PC-9 (cell line): ENCODE measurements around the gene RBM33. TPM values are rescaled to one million over a fixed set of nuclear protein-coding genes. Genes with fewer than 3 reads are reported as not detected.

ENCODE experiments used
- BruUV-seq: library from RNA; stranded (reverse); fragments of 400-500 nt; replicated peaks from 2 replicates; lab custom pipeline; 2021; lab: Mats Ljungman, UMichigan
- CTCF ChIA-PET: fragments of 300-600 bp; sonication (Branson Sonifier 250); formaldehyde crosslinking; loops from one replicate; lab custom pipeline; 2022; ENCODE audit warnings: antibody characterized with exemption; lab: Charles Lee
- POLR2A ChIA-PET: fragments of 300-600 bp; sonication (Branson Sonifier 250); formaldehyde crosslinking; loops from one replicate; lab custom pipeline; 2022; ENCODE audit warnings: antibody characterized with exemption; ENCODE audit not compliant: unreplicated experiment; lab: Charles Lee
- DNase-seq, 2 experiments: peaks; one replicate each; pipeline versions ENCODE4 v3.0.0 to v3.0.0-alpha.2; 2015 to 2022; ENCODE audit warnings: mixed read lengths in 1 of 2
- H2AFZ ChIP-seq: fragments of 200-600 bp; sonication (generic); 2 replicates; pipeline ENCODE4 v1.8.1; 2017; ENCODE audit warnings: antibody characterized with exemption
- H3F3A ChIP-seq: fragments of 200-600 bp; sonication (generic); 2 replicates; pipeline ENCODE4 v1.8.1; 2017; ENCODE audit warnings: antibody characterized with exemption, mild to moderate bottlenecking, low read depth; ENCODE audit not compliant: insufficient read depth
- H3K27ac ChIP-seq: fragments of 200-600 bp; sonication (generic); 2 replicates; pipeline ENCODE4 v1.6.1; 2016; ENCODE audit warnings: mixed run types
- H3K27me3 ChIP-seq: fragments of 200-600 bp; sonication (generic); 2 replicates; pipeline ENCODE4 v1.6.1; 2016; ENCODE audit warnings: low read depth, mixed run types; ENCODE audit not compliant: insufficient read depth
- H3K36me3 ChIP-seq: fragments of 200-600 bp; sonication (generic); 2 replicates; pipeline ENCODE4 v1.6.1; 2016; ENCODE audit warnings: low read depth, mixed run types
- H3K4me1 ChIP-seq: fragments of 200-600 bp; sonication (generic); replicated peaks from 2 replicates; pipeline ENCODE4 v1.6.1; 2016; ENCODE audit warnings: mixed run types; ENCODE audit not compliant: insufficient read depth
- H3K4me2 ChIP-seq: fragments of 200-600 bp; sonication (generic); 2 replicates; pipeline ENCODE4 v1.6.1; 2017; ENCODE audit warnings: mixed run types
- H3K4me3 ChIP-seq: fragments of 200-600 bp; sonication (generic); 2 replicates; pipeline ENCODE4 v1.6.1; 2016; ENCODE audit warnings: mixed run types
- H3K79me2 ChIP-seq: fragments of 200-600 bp; sonication (generic); 2 replicates; pipeline ENCODE4 v1.6.1; 2017; ENCODE audit warnings: low read depth, mixed run types
- H3K9me2 ChIP-seq: fragments of 200-600 bp; sonication (generic); 2 replicates; pipeline ENCODE4 v1.8.1; 2017; ENCODE audit warnings: mild to moderate bottlenecking; ENCODE audit not compliant: insufficient read depth
- H3K9me3 ChIP-seq: fragments of 200-600 bp; sonication (generic); 2 replicates; pipeline ENCODE4 v1.8.1; 2016; ENCODE audit warnings: low read depth; ENCODE audit not compliant: insufficient read depth
- H4K20me1 ChIP-seq: fragments of 200-600 bp; sonication (generic); 2 replicates; pipeline ENCODE4 v1.8.1; 2017; ENCODE audit not compliant: insufficient read depth
- EZH2 ChIP-seq: fragments of 200-600 bp; sonication (generic); IDR thresholded peaks from 2 replicates; pipeline ENCODE4 v1.8.0; 2017; ENCODE audit warnings: antibody characterized with exemption, low read depth
- intact Hi-C: fragments of 100-400 bp; cut with micrococcal nuclease; formaldehyde crosslinking; loops from one replicate; pipeline ENCODE4 v1.10.0; 2022; ENCODE audit not compliant: unreplicated experiment
- total RNA-seq: library from RNA; stranded (reverse); gene quantifications from 2 replicates; pipeline ENCODE4 v1.2.3, GENCODE V29; 2021
- TF ChIP-seq, protein P1 (sequence below): fragments of 200-600 bp; sonication (generic); conservative IDR thresholded peaks from 2 replicates; pipeline ENCODE4 v1.6.1; 2017; ENCODE audit warnings: mixed run types, antibody characterized with exemption, mild to moderate bottlenecking, moderate library complexity

Gene RBM33
- total RNA-seq, 1 experiment from 2014 or later = 85.7 TPM

- H3K4me2 ChIP-seq = no peak overlapping the region
- no peak for DNase-seq
- no peak overlapping the region for H3K4me3 ChIP-seq
- H3K9me3 ChIP-seq = no peaks in the 10 kb centered on the region
- H3K27ac ChIP-seq = no peak overlapping the region
- no peaks in the 10 kb centered on the region for H3K4me1 ChIP-seq
- H3K9me2 ChIP-seq = no peaks in the 10 kb centered on the region
- H3K27me3 ChIP-seq = no peaks in the 10 kb centered on the region
- H3F3A ChIP-seq = no peaks in the 10 kb centered on the region
- H3K79me2 ChIP-seq = 0 out of 2 replicates have a peak, but pooled peaks cover 14% of the 10 kb centered on the region
- H3K36me3 ChIP-seq = peaks cover 38% of the 10 kb centered on the region
- peaks cover 68% of the 10 kb centered on the region for H4K20me1 ChIP-seq
- ChIA-PET POLR2A (no interaction called here), CTCF (no interaction called here)
- H2AFZ ChIP-seq = no peak overlapping the region
- intact Hi-C loops = no loop called here
- BruUV-seq = no TSS peak
- TF ChIP-seq, protein P1, sequence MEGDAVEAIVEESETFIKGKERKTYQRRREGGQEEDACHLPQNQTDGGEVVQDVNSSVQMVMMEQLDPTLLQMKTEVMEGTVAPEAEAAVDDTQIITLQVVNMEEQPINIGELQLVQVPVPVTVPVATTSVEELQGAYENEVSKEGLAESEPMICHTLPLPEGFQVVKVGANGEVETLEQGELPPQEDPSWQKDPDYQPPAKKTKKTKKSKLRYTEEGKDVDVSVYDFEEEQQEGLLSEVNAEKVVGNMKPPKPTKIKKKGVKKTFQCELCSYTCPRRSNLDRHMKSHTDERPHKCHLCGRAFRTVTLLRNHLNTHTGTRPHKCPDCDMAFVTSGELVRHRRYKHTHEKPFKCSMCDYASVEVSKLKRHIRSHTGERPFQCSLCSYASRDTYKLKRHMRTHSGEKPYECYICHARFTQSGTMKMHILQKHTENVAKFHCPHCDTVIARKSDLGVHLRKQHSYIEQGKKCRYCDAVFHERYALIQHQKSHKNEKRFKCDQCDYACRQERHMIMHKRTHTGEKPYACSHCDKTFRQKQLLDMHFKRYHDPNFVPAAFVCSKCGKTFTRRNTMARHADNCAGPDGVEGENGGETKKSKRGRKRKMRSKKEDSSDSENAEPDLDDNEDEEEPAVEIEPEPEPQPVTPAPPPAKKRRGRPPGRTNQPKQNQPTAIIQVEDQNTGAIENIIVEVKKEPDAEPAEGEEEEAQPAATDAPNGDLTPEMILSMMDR = no peak
- no peak for TF ChIP-seq EZH2
These were observed 68.9 kb downstream of the RBM33 start for GRCh38 chr7:155713384-155713783.

- no TSS peak for BruUV-seq
These were observed 70.2 kb downstream of the RBM33 start for GRCh38 chr7:155714702-155715101.

DNA sequence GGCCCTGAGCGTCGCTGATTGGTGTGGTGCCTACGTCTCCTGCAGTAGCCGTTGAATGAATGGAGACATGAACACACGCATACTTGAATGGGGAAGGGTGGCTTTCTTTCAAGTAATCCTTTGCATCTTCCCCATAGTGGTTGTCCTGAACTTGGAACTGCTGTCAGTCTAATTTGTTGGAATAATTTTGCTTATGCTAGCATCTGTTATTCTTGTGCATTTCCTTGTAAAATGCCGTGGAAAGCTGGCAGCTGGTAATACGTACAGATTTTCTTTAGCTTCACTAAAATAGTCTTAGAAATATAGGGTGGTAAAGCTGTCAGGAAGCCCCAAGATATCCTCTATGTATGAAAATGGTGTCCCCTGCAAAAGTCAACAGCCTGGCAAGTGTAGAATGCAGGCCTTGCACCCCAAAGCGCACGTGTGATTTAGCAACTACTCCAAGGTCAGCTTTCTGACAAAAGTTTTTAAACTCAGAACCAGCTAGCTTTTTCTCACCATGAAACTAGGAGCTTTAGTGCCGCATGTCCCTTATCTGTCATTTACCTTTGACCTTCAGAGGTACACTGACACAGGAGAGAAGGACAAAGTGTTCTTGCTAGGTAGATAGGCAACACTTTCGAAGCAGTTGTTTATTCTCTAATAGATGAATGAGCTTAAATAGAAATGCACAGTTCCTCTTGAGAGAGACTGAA is 70.8 kb downstream of the RBM33 start:
- no peak for TF ChIP-seq EZH2
- TF ChIP-seq, protein P1 = no peak
- Histone ChIP-seq H2AFZ (no peak overlapping the region), H3K9me3 (no peaks in the 10 kb centered on the region), H3K27ac (no peak overlapping the region), H3K4me2 (no peak overlapping the region), H3F3A (0 out of 2 replicates have a peak, but pooled peaks cover 4% of the 10 kb centered on the region), H3K4me1 (no peaks in the 10 kb centered on the region), H4K20me1 (peaks cover 61% of the 10 kb centered on the region), H3K9me2 (no peaks in the 10 kb centered on the region), H3K79me2 (0 out of 2 replicates have a peak, but pooled peaks cover 14% of the 10 kb centered on the region), H3K36me3 (peaks cover 29% of the 10 kb centered on the region), H3K4me3 (no peak overlapping the region), H3K27me3 (no peaks in the 10 kb centered on the region)
- CTCF ChIA-PET = interaction anchor here (0.7 kb wide), 1 partner anchor 116 kb away, joined by 3 read pairs; no protein-coding TSS in a partner anchor
- intact Hi-C loops = loop anchor here (5.0 kb wide), 1 partner anchor 1512 kb away; no protein-coding TSS in a partner anchor
- no peak for DNase-seq
- BruUV-seq = no TSS peak
- POLR2A ChIA-PET = interaction anchor here (0.6 kb wide), 1 partner anchor 64 kb away, joined by 19 read pairs; no protein-coding TSS in a partner anchor

More at GRCh38 chr7:155714702-155715101, 70.2 kb downstream of the RBM33 start:
- Histone ChIP-seq H3K27ac (no peak overlapping the region), H3F3A (no peaks in the 10 kb centered on the region), H4K20me1 (peaks cover 62% of the 10 kb centered on the region), H3K36me3 (peaks cover 32% of the 10 kb centered on the region), H3K9me3 (no peaks in the 10 kb centered on the region), H3K9me2 (no peaks in the 10 kb centered on the region), H3K4me2 (no peak overlapping the region), H3K4me1 (no peaks in the 10 kb centered on the region), H3K79me2 (0 out of 2 replicates have a peak, but pooled peaks cover 14% of the 10 kb centered on the region), H3K27me3 (no peaks in the 10 kb centered on the region), H3K4me3 (no peak overlapping the region), H2AFZ (no peak overlapping the region)
- POLR2A ChIA-PET = interaction anchor here (0.6 kb wide), 1 partner anchor 63 kb away, joined by 19 read pairs; no protein-coding TSS in a partner anchor
- CTCF ChIA-PET = no interaction called here
- TF ChIP-seq EZH2 = no peak
- TF ChIP-seq, protein P1 = no peak
- DNase-seq = no peak
- intact Hi-C loops = loop anchor here (5.0 kb wide), 1 partner anchor 1513 kb away; no protein-coding TSS in a partner anchor
